Measurements from ENCODE around the gene MALAT1.
"Not testable (repeated sequence)": the region's sequence is repeated elsewhere in the genome, so short reads cannot be mapped to it uniquely, and the experiment has no call there.

Gene MALAT1

GRCh38 chr11:65521777-65522521 is 23.1 kb downstream of the MALAT1 start:
- not testable (repeated sequence) for DNase-seq (ENCODE audit: low spot score)

DNA sequence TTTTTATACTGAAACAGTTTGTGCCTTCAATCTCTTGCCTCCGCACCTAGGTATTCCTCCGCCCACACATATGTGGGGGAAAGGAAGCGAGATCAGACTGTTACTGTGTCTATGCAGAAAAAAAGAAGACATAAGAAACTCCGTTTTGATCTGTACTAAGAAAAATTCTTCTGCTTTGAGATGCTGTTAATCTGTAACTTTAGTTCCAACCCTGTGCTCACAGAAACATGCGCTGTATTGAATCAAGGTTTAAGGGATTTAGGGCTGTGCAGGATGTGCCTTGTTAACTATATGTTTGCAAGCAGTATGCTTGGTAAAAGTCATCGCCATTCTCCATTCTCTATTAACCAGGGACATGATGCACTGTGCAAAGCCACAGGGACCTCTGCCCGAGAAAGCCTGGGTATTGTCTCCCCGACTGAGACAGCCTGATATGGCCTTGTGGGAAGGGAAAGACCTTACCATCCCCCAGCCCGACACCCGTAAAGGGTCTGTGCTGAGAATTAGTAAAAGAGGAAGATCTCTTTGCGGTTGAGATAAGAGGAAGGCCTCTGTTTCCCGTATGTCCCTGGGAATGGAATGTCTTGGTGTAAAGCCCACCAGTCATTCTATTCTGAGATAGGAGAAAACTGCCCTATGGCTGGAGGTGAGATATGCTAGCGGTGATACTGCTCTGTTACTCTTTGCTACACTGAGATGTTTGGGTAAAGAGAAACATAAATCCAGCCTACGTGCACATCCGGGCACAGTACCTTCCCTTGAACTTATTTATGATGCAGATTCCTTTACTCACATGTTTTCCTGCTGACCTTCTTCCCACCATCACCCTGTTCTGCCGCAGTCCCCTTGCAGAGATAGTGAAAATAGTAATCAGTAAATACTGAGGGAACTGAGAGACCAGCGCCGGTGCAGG is 24.1 kb downstream of the MALAT1 start:
- not testable (repeated sequence) for DNase-seq (ENCODE audit: low spot score)

- not testable (repeated sequence) for DNase-seq (ENCODE audit: low spot score)
These were observed 24.8 kb downstream of the MALAT1 start for GRCh38 chr11:65523631-65523968.

- DNase-seq (ENCODE audit: low spot score): peak; percentile 40
These were observed 25.3 kb downstream of the MALAT1 start for GRCh38 chr11:65524014-65524740.

- peak; percentile 98 for DNase-seq (ENCODE audit: low spot score)
These were observed 26.1 kb downstream of the MALAT1 start, which contains the start of gene SCYL1 for GRCh38 chr11:65524741-65525545. Gene SCYL1, plus strand, starts transcription at chr11:65525083. Its CDS starts 71 bp downstream, at chr11:65525154.

GRCh38 chr11:65525546-65526480 is 27.0 kb downstream of the MALAT1 start:
- no peak for DNase-seq (ENCODE audit: low spot score)

- no peak for DNase-seq (ENCODE audit: low spot score)
These were observed 27.9 kb downstream of the MALAT1 start for GRCh38 chr11:65526744-65527143.

DNA sequence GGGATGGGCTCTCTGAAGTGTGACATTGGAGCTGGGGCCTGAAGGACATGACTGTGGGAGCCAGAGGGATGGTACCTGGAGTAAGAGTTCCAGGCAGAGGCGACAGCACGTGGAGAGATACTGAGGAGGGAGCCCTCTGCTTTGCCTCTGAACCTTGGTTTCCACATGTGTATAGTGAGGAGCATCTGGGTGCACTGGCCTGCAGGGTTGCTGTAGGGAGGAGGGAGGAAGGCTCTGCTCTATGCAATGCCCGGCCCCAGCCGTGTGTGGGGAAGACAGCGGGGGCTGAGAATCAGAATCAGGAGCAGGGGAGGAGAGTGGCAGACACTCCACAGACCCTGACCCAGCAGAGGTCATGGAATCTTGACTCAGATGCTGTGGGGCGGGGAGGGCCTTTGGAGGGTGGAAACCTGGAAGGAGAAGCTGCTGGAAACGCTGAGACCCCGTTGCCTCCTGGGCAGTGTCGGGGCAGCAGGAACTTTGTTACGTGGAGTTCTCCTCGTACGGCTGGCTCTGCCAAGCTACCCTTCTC is 30.0 kb downstream of the MALAT1 start:
- DNase-seq (ENCODE audit: low spot score): no peak

- DNase-seq (ENCODE audit: low spot score): no peak
These were observed 30.8 kb downstream of the MALAT1 start for GRCh38 chr11:65529475-65530156.

- no peak for DNase-seq (ENCODE audit: low spot score)
These were observed 31.3 kb downstream of the MALAT1 start for GRCh38 chr11:65530157-65530496.

GRCh38 chr11:65532388-65533064 is 33.7 kb downstream of the MALAT1 start:
- DNase-seq (ENCODE audit: low spot score): no peak

- DNase-seq (ENCODE audit: low spot score): no peak
These were observed 36.3 kb downstream of the MALAT1 start for GRCh38 chr11:65535102-65535501.

- no peak for DNase-seq (ENCODE audit: low spot score)
These were observed 37.8 kb downstream of the MALAT1 start for GRCh38 chr11:65536412-65537295.

DNA sequence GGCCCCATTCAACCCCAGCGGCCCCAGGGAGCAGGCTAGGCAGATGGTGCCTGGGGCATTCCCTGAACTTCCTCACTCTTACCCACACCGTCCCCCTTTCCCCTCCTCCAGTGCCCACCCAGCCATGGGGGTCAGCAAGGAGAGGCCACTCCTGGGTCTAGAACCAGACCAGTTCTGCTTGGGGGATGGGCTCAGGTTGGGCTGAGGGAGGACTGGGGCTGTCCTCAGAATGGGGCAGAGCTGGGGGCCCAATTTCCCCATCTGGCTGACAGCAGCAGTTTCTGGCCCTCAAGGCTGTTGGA is 38.4 kb downstream of the MALAT1 start:
- DNase-seq (ENCODE audit: low spot score): no peak

GRCh38 chr11:65537620-65538231 is 38.9 kb downstream of the MALAT1 start:
- DNase-seq (ENCODE audit: low spot score): no peak

GRCh38 chr11:65538232-65538914 is 39.5 kb downstream of the MALAT1 start:
- DNase-seq (ENCODE audit: low spot score): no peak

Measured in GM03348 (cell line).